Measurements from ENCODE around the gene LCMT2. TPM values are rescaled to one million over a fixed set of nuclear protein-coding genes. Genes with fewer than 3 reads are reported as not detected.

LCMT2 gene
- total RNA-seq, 1 donor from 2014 or later = 9.8 TPM

DNA sequence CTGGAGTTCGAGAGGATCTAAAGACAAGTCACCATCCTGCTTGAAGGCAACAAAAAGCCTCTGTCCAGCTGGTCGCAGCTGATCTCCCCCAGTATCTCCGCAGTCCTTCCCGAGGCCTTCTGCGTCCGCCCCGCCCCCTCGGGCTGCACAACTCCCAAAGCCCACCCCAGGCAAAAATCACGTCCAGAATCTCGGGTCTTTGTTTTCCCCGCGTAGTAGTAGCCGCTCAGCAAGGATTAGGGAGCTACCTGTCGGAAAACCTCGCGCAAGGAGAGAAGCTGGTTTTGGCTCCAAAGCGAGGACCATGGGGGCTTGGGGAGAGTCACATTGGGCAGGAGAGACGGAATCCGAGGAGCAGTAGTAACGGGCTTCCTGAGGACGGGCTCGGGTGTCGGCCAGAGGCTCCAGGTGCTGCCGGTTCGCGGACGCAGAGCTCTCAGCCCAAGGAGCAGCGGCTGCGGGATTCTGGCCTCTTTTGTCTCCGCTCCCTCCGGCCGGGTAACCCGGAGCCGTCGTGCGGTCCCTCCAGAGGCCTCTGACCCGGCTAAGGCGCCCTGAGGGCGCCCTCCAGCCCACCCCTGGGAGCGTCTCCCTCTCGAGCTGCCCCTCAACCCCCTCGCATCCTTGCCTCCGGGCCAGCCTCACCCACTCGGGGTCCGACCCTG, 40.1 kb upstream of the LCMT2 start:
- no peaks in the 10 kb centered on the region for H3K27me3 Mint-ChIP-seq (ENCODE audit: low read depth)

DNA sequence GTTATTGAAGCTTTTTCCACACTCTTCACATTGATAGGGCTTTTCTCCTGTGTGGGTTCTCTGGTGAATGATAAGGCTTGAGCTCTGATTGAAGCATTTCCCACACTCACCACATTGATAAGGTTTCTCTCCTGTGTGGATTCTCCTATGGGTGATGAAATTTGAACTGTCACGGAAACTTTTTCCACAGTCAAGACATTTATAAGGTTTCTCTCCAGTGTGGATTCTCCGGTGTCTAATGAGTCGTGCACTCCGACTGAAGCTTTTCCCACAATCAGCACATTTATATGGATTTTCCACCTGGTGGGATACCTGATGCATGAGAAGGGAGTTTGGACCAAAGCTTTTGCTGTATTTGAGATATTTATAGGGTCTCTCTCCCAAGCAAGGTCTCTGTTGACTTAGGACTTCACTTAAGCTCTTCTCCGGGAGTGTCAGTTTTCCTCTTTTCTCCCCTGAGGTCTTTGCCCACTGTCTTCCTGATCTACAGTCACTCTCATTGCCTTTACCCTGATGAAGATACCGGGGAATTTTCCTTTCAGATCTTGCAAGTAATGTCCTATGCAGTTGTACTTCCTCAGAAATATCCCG, 31.0 kb upstream of the LCMT2 start:
- Mint-ChIP-seq H3K27me3 (ENCODE audit: low read depth) (no peaks in the 10 kb centered on the region), H3K27ac (no peak overlapping the region), H3K36me3 (peaks cover 86% of the 10 kb centered on the region), H3K4me1 (no peaks in the 10 kb centered on the region), H3K9me3 (peaks cover 64% of the 10 kb centered on the region), H3K4me3 (no peak overlapping the region)
- no peak for DNase-seq (ENCODE audit: low spot score in 2 of 2, unreplicated experiment in 2 of 2)
- TF ChIP-seq, protein P1, sequence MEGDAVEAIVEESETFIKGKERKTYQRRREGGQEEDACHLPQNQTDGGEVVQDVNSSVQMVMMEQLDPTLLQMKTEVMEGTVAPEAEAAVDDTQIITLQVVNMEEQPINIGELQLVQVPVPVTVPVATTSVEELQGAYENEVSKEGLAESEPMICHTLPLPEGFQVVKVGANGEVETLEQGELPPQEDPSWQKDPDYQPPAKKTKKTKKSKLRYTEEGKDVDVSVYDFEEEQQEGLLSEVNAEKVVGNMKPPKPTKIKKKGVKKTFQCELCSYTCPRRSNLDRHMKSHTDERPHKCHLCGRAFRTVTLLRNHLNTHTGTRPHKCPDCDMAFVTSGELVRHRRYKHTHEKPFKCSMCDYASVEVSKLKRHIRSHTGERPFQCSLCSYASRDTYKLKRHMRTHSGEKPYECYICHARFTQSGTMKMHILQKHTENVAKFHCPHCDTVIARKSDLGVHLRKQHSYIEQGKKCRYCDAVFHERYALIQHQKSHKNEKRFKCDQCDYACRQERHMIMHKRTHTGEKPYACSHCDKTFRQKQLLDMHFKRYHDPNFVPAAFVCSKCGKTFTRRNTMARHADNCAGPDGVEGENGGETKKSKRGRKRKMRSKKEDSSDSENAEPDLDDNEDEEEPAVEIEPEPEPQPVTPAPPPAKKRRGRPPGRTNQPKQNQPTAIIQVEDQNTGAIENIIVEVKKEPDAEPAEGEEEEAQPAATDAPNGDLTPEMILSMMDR (IDR thresholded peaks at IDR 0.05; ENCODE audit: unreplicated experiment) = no peak

More for the DNA sequence above, 40.1 kb upstream of the LCMT2 start:
- Mint-ChIP-seq H3K27ac (peak overlapping the region; percentile 92), H3K4me3 (peak overlapping the region; percentile 96), H3K9me3 (peaks cover 20% of the 10 kb centered on the region), H3K36me3 (peaks cover 40% of the 10 kb centered on the region), H3K4me1 (peaks cover 38% of the 10 kb centered on the region)
- peak; percentile 26 to 52 for DNase-seq (ENCODE audit: low spot score in 2 of 2, unreplicated experiment in 2 of 2)
- TF ChIP-seq, protein P1 (IDR thresholded peaks at IDR 0.05; ENCODE audit: unreplicated experiment) = no peak

DNA sequence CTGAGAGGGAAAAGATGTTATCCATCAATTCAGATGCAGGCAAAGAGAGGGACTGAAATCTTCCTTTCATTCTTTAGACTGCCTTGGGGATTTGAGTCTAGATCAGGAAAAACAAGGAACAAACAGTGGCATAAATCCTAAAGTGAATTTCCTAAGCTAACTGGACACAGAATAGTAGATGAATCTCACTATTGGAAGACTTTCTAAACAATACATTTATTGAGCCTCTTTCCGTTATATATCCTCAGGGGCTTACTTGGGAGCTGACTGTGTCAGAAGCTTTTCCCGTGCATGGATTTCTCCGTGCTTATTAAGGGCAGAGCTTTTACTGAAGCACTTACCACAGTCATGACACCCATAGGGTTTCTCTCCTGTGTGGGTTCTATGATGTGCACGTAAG, 30.4 kb upstream of the LCMT2 start:
- H3K4me1 Mint-ChIP-seq = no peaks in the 10 kb centered on the region
- TF ChIP-seq, protein P1 (IDR thresholded peaks at IDR 0.05; ENCODE audit: unreplicated experiment) = no peak
- no peak overlapping the region for H3K4me3 Mint-ChIP-seq
- no peaks in the 10 kb centered on the region for H3K27me3 Mint-ChIP-seq (ENCODE audit: low read depth)
- no peak for DNase-seq (ENCODE audit: low spot score in 2 of 2, unreplicated experiment in 2 of 2)
- H3K36me3 Mint-ChIP-seq = peaks cover 85% of the 10 kb centered on the region
- no peak overlapping the region for H3K27ac Mint-ChIP-seq
- peaks cover 58% of the 10 kb centered on the region for H3K9me3 Mint-ChIP-seq

- Mint-ChIP-seq H3K4me1 (no peaks in the 10 kb centered on the region), H3K4me3 (no peak overlapping the region), H3K27ac (no peak overlapping the region), H3K36me3 (peaks cover 31% of the 10 kb centered on the region), H3K9me3 (peaks cover 1% of the 10 kb centered on the region), H3K27me3 (ENCODE audit: low read depth) (no peaks in the 10 kb centered on the region)
- TF ChIP-seq, protein P1 (IDR thresholded peaks at IDR 0.05; ENCODE audit: unreplicated experiment) = no peak
- DNase-seq (ENCODE audit: low spot score in 2 of 2, unreplicated experiment in 2 of 2) = no peak
Observed at GRCh38 chr15:43352693-43353382, 22.5 kb upstream of the LCMT2 start.

DNA sequence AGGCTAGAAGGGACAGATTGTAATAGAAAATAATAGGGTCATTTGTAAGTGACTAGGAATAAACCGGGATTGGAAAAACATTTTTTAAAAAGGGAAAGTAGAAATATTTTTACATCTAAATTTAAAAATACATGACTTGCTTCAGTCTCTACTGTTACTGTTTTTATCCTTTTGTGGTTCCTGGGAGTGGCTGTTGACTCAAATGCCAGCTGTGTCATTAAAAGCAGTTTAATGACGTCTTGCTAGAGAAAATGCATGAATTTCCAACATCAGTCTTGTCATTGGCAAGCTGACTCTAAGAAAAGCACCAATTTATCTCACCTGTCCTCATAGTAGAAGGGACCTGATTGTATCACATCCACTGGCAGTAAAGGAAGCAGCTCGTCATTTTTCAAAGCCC, 16.7 kb upstream of the LCMT2 start:
- H3K36me3 Mint-ChIP-seq = peaks cover 20% of the 10 kb centered on the region
- no peak overlapping the region for H3K27ac Mint-ChIP-seq
- H3K4me1 Mint-ChIP-seq = no peaks in the 10 kb centered on the region
- TF ChIP-seq, protein P1 (IDR thresholded peaks at IDR 0.05; ENCODE audit: unreplicated experiment) = no peak
- H3K27me3 Mint-ChIP-seq (ENCODE audit: low read depth) = no peaks in the 10 kb centered on the region
- H3K4me3 Mint-ChIP-seq = no peak overlapping the region
- H3K9me3 Mint-ChIP-seq = no peaks in the 10 kb centered on the region
- DNase-seq (ENCODE audit: low spot score in 2 of 2, unreplicated experiment in 2 of 2) = no peak
